GM18867 (cell line): ENCODE data around the gene NR1D1.
A peak's percentile ranks its signal among the peaks of the same experiment; 100 is the strongest.

ENCODE experiments used
- ATAC-seq: cut with Tn5 transposase; IDR thresholded peaks from one replicate; pipeline ENCODE4 v1.9.1; 2021; ENCODE audit warnings: mild to moderate bottlenecking, moderate library complexity; ENCODE audit not compliant: unreplicated experiment

Gene NR1D1

GRCh38 chr17:40063901-40064531 lies 36.4 kb downstream of the NR1D1 start:
- no peak for ATAC-seq

- peak; percentile 33 for ATAC-seq
Observed at GRCh38 chr17:40063187-40063771, 37.1 kb downstream of the NR1D1 start.

- ATAC-seq: peak; percentile 69
Observed at GRCh38 chr17:40062329-40063186, 37.8 kb downstream of the NR1D1 start, which contains the start of gene THRA. Gene THRA (plus strand): TSS chr17:40062965. CDS start chr17:40074489, 11,524 bp downstream.

- ATAC-seq: no peak
Observed at GRCh38 chr17:40061609-40062038, 38.8 kb downstream of the NR1D1 start.

GRCh38 chr17:40060887-40061608 lies 39.3 kb downstream of the NR1D1 start:
- ATAC-seq: no peak

- ATAC-seq: no peak
Observed at GRCh38 chr17:40059729-40060475, 40.5 kb downstream of the NR1D1 start.

- ATAC-seq: no peak
Observed at GRCh38 chr17:40058865-40059264, 41.5 kb downstream of the NR1D1 start.

GRCh38 chr17:40058186-40058784 lies 42.1 kb downstream of the NR1D1 start:
- no peak for ATAC-seq

GRCh38 chr17:40056379-40057015 lies 43.9 kb downstream of the NR1D1 start:
- ATAC-seq: no peak
